Type B pancreatic cell (in vitro differentiated cells): ENCODE measurements around the gene MCOLN2. TPM values are rescaled to one million over a fixed set of nuclear protein-coding genes. Genes with fewer than 3 reads are reported as not detected.
A peak's percentile ranks its signal among the peaks of the same experiment; 100 is the strongest.
"Not testable (repeated sequence)": the region's sequence is repeated elsewhere in the genome, so short reads cannot be mapped to it uniquely, and the experiment has no call there.

Experiments used
- DNase-seq: peaks from one replicate; pipeline ENCODE4 v3.0.0; 2021; ENCODE audit warnings: mixed read lengths; ENCODE audit not compliant: unreplicated experiment; ENCODE audit errors: extremely low spot score
- H3K27ac Mint-ChIP-seq: 2 replicates; pipeline ENCODE4 v1.8.0; 2021; ENCODE audit warnings: mild to moderate bottlenecking, mixed read lengths
- H3K27me3 Mint-ChIP-seq: 2 replicates; pipeline ENCODE4 v1.8.0; 2021; ENCODE audit warnings: mixed read lengths
- H3K36me3 Mint-ChIP-seq: 2 replicates; pipeline ENCODE4 v1.8.0; 2021; ENCODE audit warnings: mixed read lengths
- H3K4me1 Mint-ChIP-seq: one replicate; pipeline ENCODE4 v1.8.0; 2021; ENCODE audit warnings: mixed read lengths; ENCODE audit not compliant: unreplicated experiment
- H3K4me3 Mint-ChIP-seq: 2 replicates; pipeline ENCODE4 v1.8.0; 2021; ENCODE audit warnings: mild to moderate bottlenecking, mixed read lengths
- H3K9me3 Mint-ChIP-seq: 2 replicates; pipeline ENCODE4 v1.8.0; 2021; ENCODE audit warnings: mixed read lengths
- CTCF ChIP-seq: fragments of 200-600 bp; sonication (generic); conservative IDR thresholded peaks from 2 replicates; pipeline ENCODE4 v1.5.0; 2021; ENCODE audit warnings: antibody characterized with exemption, mild to moderate bottlenecking
- total RNA-seq: library from RNA; stranded (reverse); gene quantifications from 2 replicates; pipeline ENCODE4 v1.2.1, GENCODE V29; 2021; ENCODE audit warnings: low replicate concordance

The MCOLN2 gene
- total RNA-seq, 1 donor from 2014 or later: 0.19 TPM

- H3K36me3 Mint-ChIP-seq: no peaks in the 10 kb centered on the region
- H3K27me3 Mint-ChIP-seq: no peaks in the 10 kb centered on the region
- no peak for TF ChIP-seq CTCF
- H3K4me3 Mint-ChIP-seq: no peak overlapping the region
- no peak for DNase-seq
- H3K27ac Mint-ChIP-seq: no peak overlapping the region
- H3K9me3 Mint-ChIP-seq: no peaks in the 10 kb centered on the region
- H3K4me1 Mint-ChIP-seq: peaks cover 4% of the 10 kb centered on the region
Measured at GRCh38 chr1:85019994-85020393, 23.1 kb upstream of the MCOLN2 start.

DNA sequence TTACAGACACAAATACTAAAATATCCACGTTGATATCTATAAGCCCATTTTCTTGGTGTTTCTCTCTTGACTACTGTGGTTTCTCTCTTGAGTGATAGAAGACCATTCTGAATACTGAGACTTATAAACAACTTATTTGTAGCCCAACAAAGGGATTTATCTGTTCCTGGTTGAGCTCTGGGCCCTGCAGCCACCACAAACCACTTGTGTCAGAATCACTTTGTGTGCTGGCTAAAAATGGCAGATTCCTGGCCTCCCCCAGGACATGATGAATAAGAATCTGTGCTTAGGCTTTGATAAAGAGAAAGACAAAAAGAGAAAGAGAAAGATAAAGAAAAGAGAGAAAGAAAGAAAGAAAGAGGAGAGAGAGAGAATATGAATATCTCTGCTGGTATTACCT lies 18.9 kb upstream of the MCOLN2 start:
- H3K4me1 Mint-ChIP-seq: peaks cover 4% of the 10 kb centered on the region
- TF ChIP-seq CTCF: no peak
- H3K9me3 Mint-ChIP-seq: no peaks in the 10 kb centered on the region
- peaks cover 12% of the 10 kb centered on the region for H3K27me3 Mint-ChIP-seq
- H3K27ac Mint-ChIP-seq: no peak overlapping the region
- no peak for DNase-seq
- no peak overlapping the region for H3K4me3 Mint-ChIP-seq
- no peaks in the 10 kb centered on the region for H3K36me3 Mint-ChIP-seq

DNA sequence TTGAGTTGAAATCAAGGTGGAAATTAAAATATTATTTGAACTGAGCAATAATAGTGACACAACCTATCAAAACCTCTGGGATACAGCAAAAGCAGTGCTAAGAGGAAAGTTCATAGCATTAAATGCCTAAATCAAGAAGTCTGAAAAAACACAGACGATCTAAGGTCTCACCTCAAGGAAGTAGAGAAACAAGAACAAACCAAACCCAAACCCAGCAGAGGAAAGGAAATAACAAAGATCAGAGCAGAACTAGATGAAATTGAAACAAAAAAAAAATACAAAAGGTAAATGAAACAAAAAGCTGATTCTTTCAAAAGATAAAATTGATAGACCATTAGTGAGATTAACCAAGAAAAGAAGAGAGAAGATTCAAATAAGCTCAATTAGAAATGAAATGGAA lies 8.7 kb upstream of the MCOLN2 start:
- H3K9me3 Mint-ChIP-seq, H3K4me1 Mint-ChIP-seq, H3K4me3 Mint-ChIP-seq, H3K36me3 Mint-ChIP-seq, H3K27ac Mint-ChIP-seq, DNase-seq: not testable (repeated sequence)
- peaks cover 68% of the 10 kb centered on the region for H3K27me3 Mint-ChIP-seq

DNA sequence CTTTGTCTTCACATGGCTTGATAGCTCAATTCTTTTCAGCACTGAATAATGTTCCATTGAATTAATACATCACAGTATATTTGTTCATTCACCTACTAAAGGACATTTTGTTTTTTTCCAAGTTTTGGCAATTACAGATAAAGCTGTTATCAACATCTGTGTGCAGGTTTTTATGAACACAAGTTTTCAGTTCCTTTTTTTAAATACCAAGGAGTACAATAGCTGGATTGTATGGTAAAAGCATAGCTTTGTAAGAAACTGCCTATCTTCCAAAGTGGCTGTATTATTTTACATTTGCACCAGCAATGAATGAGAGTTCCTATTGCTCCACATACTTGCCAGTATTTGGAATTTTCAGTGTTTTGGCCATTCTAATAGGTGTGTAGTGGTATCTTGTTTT lies 4.8 kb upstream of the MCOLN2 start:
- Mint-ChIP-seq H3K9me3 (no peaks in the 10 kb centered on the region), H3K27me3 (peaks cover 82% of the 10 kb centered on the region), H3K27ac (no peak overlapping the region), H3K36me3 (peaks cover 3% of the 10 kb centered on the region), H3K4me3 (no peak overlapping the region), H3K4me1 (peaks cover 5% of the 10 kb centered on the region)
- TF ChIP-seq CTCF: no peak
- DNase-seq: no peak

- H3K4me3 Mint-ChIP-seq: peak overlapping the region; percentile 89
- no peak overlapping the region for H3K27ac Mint-ChIP-seq
- peaks cover 89% of the 10 kb centered on the region for H3K27me3 Mint-ChIP-seq
- H3K36me3 Mint-ChIP-seq: no peaks in the 10 kb centered on the region
- no peaks in the 10 kb centered on the region for H3K9me3 Mint-ChIP-seq
- no peak for DNase-seq
- no peak for TF ChIP-seq CTCF
- peaks cover 5% of the 10 kb centered on the region for H3K4me1 Mint-ChIP-seq
Measured at GRCh38 chr1:84998642-84999280, 1.8 kb upstream of the MCOLN2 start.

DNA sequence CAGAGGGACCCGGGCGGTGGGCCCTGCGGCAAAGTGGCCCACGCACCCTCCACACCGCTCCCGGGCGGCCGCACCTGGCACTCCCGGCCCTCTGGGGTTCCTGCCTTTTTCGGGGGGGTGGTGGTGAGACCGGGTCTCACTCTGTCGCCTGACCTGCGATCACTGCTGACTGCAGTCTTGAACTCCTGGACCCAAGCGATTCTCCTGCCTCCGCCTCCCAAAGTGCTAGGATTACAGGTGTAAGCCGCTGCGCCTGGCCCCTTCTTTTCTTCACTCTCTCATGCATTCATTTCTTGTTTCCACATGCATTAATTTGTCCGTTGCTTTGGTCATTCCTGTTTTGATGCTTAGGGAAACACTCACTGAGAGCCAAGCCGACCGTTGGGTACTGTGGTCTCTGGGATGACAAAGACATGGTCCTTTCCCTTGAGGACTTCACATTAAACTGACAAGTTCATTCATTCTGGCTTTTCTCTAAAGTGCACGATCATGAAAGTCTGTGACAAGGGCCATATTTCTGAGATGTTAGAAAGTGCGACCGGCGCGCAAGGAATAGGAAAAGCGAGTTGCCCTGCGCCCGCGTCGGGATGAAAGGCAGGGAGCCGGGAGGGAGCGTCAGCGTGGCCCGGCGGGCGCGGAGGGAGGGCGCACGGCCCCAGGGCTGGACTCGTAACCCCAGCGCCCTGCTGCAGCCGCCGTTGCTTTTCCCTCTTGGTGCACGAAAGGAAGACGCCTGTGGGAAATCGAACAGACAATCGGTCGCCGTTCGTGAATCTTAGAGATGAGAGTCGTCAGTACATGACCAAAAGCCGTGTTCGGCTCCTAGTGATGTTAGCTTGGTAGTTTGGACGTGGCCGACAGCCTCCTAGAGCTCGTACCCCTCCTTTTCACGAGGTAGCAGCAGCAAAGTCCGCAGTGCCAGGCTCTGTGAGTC lies 1.0 kb upstream of the MCOLN2 start:
- no peaks in the 10 kb centered on the region for H3K36me3 Mint-ChIP-seq
- H3K9me3 Mint-ChIP-seq: no peaks in the 10 kb centered on the region
- DNase-seq: no peak
- H3K27ac Mint-ChIP-seq: peak overlapping the region; percentile 28
- H3K27me3 Mint-ChIP-seq: peaks cover 86% of the 10 kb centered on the region
- H3K4me3 Mint-ChIP-seq: peak overlapping the region; percentile 89
- peaks cover 5% of the 10 kb centered on the region for H3K4me1 Mint-ChIP-seq
- no peak for TF ChIP-seq CTCF
